K562 (cell line): Measurements from ENCODE around the gene OCIAD1. TPM values are rescaled to one million over a fixed set of nuclear protein-coding genes. Genes with fewer than 3 reads are reported as not detected.

Source experiments
- ATAC-seq: fragments of 200-7000 bp; cut with Tn5 transposase; 3 replicates; pipeline ENCODE4 v1.9.1; 2020; ENCODE audit warnings: moderate library complexity
- BruUV-seq: library from RNA; stranded (reverse); fragments of 400-500 nt; replicated peaks from 2 replicates; lab custom pipeline; 2021; lab: Mats Ljungman, UMichigan
- CTCF ChIA-PET: fragments of 300-600 bp; formaldehyde crosslinking; extraction: SDS; loops from one replicate; lab custom pipeline; 2021; ENCODE audit warnings: low intra/inter-chr PET ratio; lab: Yijun Ruan, JAX
- POLR2A ChIA-PET: fragments of 300-600, 350-650 bp; sonication (Branson Sonifier 250); formaldehyde crosslinking; extraction: SDS; loops from one replicate; lab custom pipeline; 2021; ENCODE audit warnings: antibody characterized with exemption, inconsistent platforms; lab: Yijun Ruan, JAX
- DNase-seq, 4 experiments: peaks; one replicate each; pipeline versions ENCODE4 v3.0.0 to v3.0.0-alpha.2; 2011 to 2018; ENCODE audit warnings: low spot score in 3 of 4, mixed read lengths in 3 of 4; ENCODE audit errors: extremely low read depth in 1 of 4
- FAIRE-seq: peaks from 2 replicates; lab custom pipeline; 2011; peaks lifted over from hg19 to GRCh38; lab: Jason Lieb, UNC
- H2AFZ ChIP-seq: 2 replicates; pipeline ENCODE4 v1.6.0; 2011; ENCODE audit warnings: low read depth, low read length, control low read depth, inconsistent platforms
- H3K27ac ChIP-seq: fragments of 200-600 bp; 3 replicates; pipeline ENCODE4 v1.8.0; 2011; ENCODE audit warnings: low read depth, mild to moderate bottlenecking, control low read depth, inconsistent platforms, low read length, moderate library complexity, mixed read lengths; ENCODE audit errors: extremely low read depth
- H3K27me3 ChIP-seq, 2 experiments: fragments of 300-600 bp in 1 of 2; 2 replicates in 1 of 2; 3 replicates in 1 of 2; pipeline versions ENCODE4 v1.6.0 to v1.8.0; 2011; ENCODE audit warnings: inconsistent platforms in 2 of 2, low read length in 2 of 2, mild to moderate bottlenecking in 1 of 2, mixed read lengths in 1 of 2, moderate library complexity in 1 of 2; ENCODE audit not compliant: control insufficient read depth in 2 of 2, insufficient read depth in 2 of 2
- H3K36me3 ChIP-seq: fragments of 300-600 bp; 3 replicates; pipeline ENCODE4 v1.8.0; 2011; ENCODE audit warnings: mild to moderate bottlenecking, low read length, inconsistent platforms; ENCODE audit not compliant: control insufficient read depth, insufficient read depth
- H3K4me1 ChIP-seq, 2 experiments: fragments of 200-600 bp in 1 of 2; replicated peaks in 1 of 2; 2 replicates in 1 of 2; 3 replicates in 1 of 2; pipeline versions ENCODE4 v1.5.1 to v1.8.0; 2011; ENCODE audit warnings: inconsistent platforms in 2 of 2, low read length in 2 of 2, mild to moderate bottlenecking in 1 of 2, mixed read lengths in 1 of 2, moderate library complexity in 1 of 2; ENCODE audit not compliant: control insufficient read depth in 2 of 2, insufficient read depth in 2 of 2
- H3K4me2 ChIP-seq: 2 replicates; pipeline ENCODE4 v1.6.1; 2011; ENCODE audit warnings: low read length, control low read depth, inconsistent platforms, mixed read lengths; ENCODE audit not compliant: insufficient read depth
- H3K4me3 ChIP-seq: fragments of 200-600 bp; sonication (generic), shearing (Covaris generic); 2 replicates; pipeline ENCODE4 v1.5.1; 2016; ENCODE audit warnings: control low read depth, inconsistent platforms
- H3K79me2 ChIP-seq: fragments of 200-600 bp; 3 replicates; pipeline ENCODE4 v1.8.0; 2011; ENCODE audit warnings: low read length, inconsistent platforms; ENCODE audit not compliant: control insufficient read depth, insufficient read depth
- H3K9ac ChIP-seq, 2 experiments: 2 replicates each; pipeline versions ENCODE4 v1.6.0 to v1.6.1; 2011; ENCODE audit warnings: low read depth in 2 of 2, low read length in 2 of 2, control low read depth in 1 of 2, inconsistent platforms in 1 of 2, mild to moderate bottlenecking in 1 of 2, mixed read lengths in 1 of 2; ENCODE audit not compliant: insufficient read depth in 1 of 2
- H3K9me1 ChIP-seq: one replicate; pipeline ENCODE4 v1.6.0; 2011; ENCODE audit warnings: inconsistent platforms, mild to moderate bottlenecking, low read length, moderate library complexity; ENCODE audit not compliant: control insufficient read depth, insufficient read depth
- H3K9me3 ChIP-seq: replicated peaks from 2 replicates; pipeline ENCODE4 v1.5.1; 2011; ENCODE audit warnings: low read depth, low read length, inconsistent platforms; ENCODE audit not compliant: control insufficient read depth, insufficient read depth
- H4K20me1 ChIP-seq: replicated peaks from 2 replicates; pipeline ENCODE4 v1.6.1; 2011; ENCODE audit warnings: low read length, inconsistent platforms, mixed read lengths; ENCODE audit not compliant: control insufficient read depth, insufficient read depth
- CREBBP ChIP-seq: IDR thresholded peaks from one replicate; pipeline ENCODE4 v1.6.1; 2012; ENCODE audit warnings: low read depth, mild to moderate bottlenecking, control low read depth, inconsistent platforms, low read length
- HMGXB4 ChIP-seq: sonication (generic); formaldehyde crosslinking; IDR thresholded peaks from 2 replicates; pipeline ENCODE4 v1.8.1; 2023; ENCODE audit warnings: mild to moderate bottlenecking, missing genetic modification reagents
- KLF1 ChIP-seq: fragments of 450-650 bp; IDR thresholded peaks from 2 replicates; pipeline ENCODE4 v1.6.1; 2016; ENCODE audit warnings: missing genetic modification characterization, missing compliant biosample characterization
- MAFF ChIP-seq: IDR thresholded peaks from 2 replicates; pipeline ENCODE4 v1.6.1; 2012; ENCODE audit warnings: low read length, improper control_type of control experiment
- NEUROD1 ChIP-seq: fragments of 150-350 bp; IDR thresholded peaks from 2 replicates; pipeline ENCODE4 v1.6.1; 2014; ENCODE audit warnings: borderline replicate concordance, low read length, low read depth; ENCODE audit not compliant: partially characterized antibody
- NUFIP1 ChIP-seq: fragments of 450-650 bp; IDR thresholded peaks from 2 replicates; pipeline ENCODE4 v1.6.1; 2018; ENCODE audit not compliant: partially characterized antibody
- POLR2A ChIP-seq: fragments of 450-650 bp; conservative IDR thresholded peaks from 2 replicates; pipeline ENCODE4 v1.6.1; 2016
- SIN3A ChIP-seq, 2 experiments: fragments of 150-350 bp in 1 of 2; IDR thresholded peaks; 2 replicates each; pipeline ENCODE4 v1.6.1; 2011 to 2016; ENCODE audit warnings: borderline replicate concordance in 2 of 2, low read depth in 2 of 2, low read length in 2 of 2, mild to moderate bottlenecking in 2 of 2, moderate library complexity in 2 of 2; ENCODE audit not compliant: control insufficient read depth in 1 of 2
- SRF ChIP-seq, 2 experiments: fragments of 250-450, 450-650 bp in 1 of 2; sonication (Bioruptor Pico) in 1 of 2; sonication (generic) in 1 of 2; formaldehyde crosslinking; IDR thresholded peaks; 2 replicates each; pipeline versions ENCODE4 v1.5.0 to v1.5.1; 2020 to 2022; ENCODE audit warnings: mild to moderate bottlenecking in 1 of 2, missing genetic modification reagents in 1 of 2
- THRAP3 ChIP-seq: fragments of 450-650 bp; IDR thresholded peaks from 2 replicates; pipeline ENCODE4 v1.6.1; 2016; ENCODE audit warnings: mild to moderate bottlenecking, inconsistent platforms, borderline replicate concordance
- USF2 ChIP-seq: sonication (generic); formaldehyde crosslinking; IDR thresholded peaks from 2 replicates; pipeline ENCODE4 v1.5.0; 2020; ENCODE audit warnings: missing genetic modification reagents
- ZNF224 ChIP-seq: sonication (generic); formaldehyde crosslinking; IDR thresholded peaks from 2 replicates; pipeline ENCODE4 v1.8.0; 2022; ENCODE audit warnings: mild to moderate bottlenecking, missing genetic modification reagents
- ZNF561 ChIP-seq: fragments of 450-650 bp; formaldehyde crosslinking; conservative IDR thresholded peaks from 2 replicates; pipeline ENCODE4 v1.4.0; 2020; ENCODE audit warnings: mild to moderate bottlenecking, moderate library complexity
- WGBS: fragments of 100-300 bp; shearing (Covaris generic); methylation state at CpG from one replicate; pipeline ENCODE4 v1.1.6; 2016; ENCODE audit warnings: low coverage, mixed read lengths; ENCODE audit not compliant: insufficient coverage; ENCODE audit errors: missing lambda C conversion rate; 5-methylcytosine and 5-hydroxymethylcytosine counted together
- in situ Hi-C: fragments of 300-500 bp; cut with MboI; formaldehyde crosslinking; loops from 4 replicates; pipeline ENCODE4 v1.15.0; 2018; ENCODE audit warnings: inconsistent platforms, mixed read lengths
- intact Hi-C: fragments of 100-400 bp; cut with micrococcal nuclease; formaldehyde crosslinking; loops from 2 replicates; pipeline ENCODE4 v1.14.2; 2022
- polyA plus RNA-seq, 8 experiments: library from polyadenylated mRNA; depleted of rRNA in 4 of 8; stranded (reverse) in 5 of 8; unstranded in 3 of 8; fragments of >200 nt; fragmentation: Nextera tagmentation in 2 of 8; fragmentation: Illumina TruSeq in 1 of 8; extraction: Ambion mirVana in 2 of 8; extraction: Trizol in 1 of 8; gene quantifications; 2 replicates each; pipeline versions ENCODE4 v1.2.1 to v1.2.3, GENCODE V29; 2011 to 2014; ENCODE audit warnings: inconsistent platforms in 1 of 8, missing spikeins in 1 of 8
- total RNA-seq, 7 experiments: library from RNA; depleted of rRNA in 6 of 7; stranded (reverse); fragments of >200 nt in 6 of 7; fragmentation: Illumina TruSeq in 2 of 7; extraction: Trizol in 2 of 7; gene quantifications; 2 replicates each; pipeline versions ENCODE4 v1.2.1 to v1.2.3, GENCODE V29; 2011 to 2021; ENCODE audit warnings: low replicate concordance in 1 of 7

The OCIAD1 gene
- total and polyA plus RNA-seq, 9 of the 15 experiments (the other 6 are each of a cell fraction or from before 2014, with no cell fraction given): 99.0 to 358 (median 196) TPM

- no TSS peak for BruUV-seq
- no peak for DNase-seq
- Histone ChIP-seq H3K9me1 (no peaks in the 10 kb centered on the region), H3K4me3 (no peak overlapping the region), H3K9me3 (no peaks in the 10 kb centered on the region), H3K4me2 (no peak overlapping the region), H4K20me1 (no peaks in the 10 kb centered on the region), H3K9ac (no peak overlapping the region), H3K79me2 (peaks cover 44% of the 10 kb centered on the region), H3K36me3 (peaks cover 92% of the 10 kb centered on the region), H2AFZ (no peak overlapping the region), H3K4me1 (no peaks in the 10 kb centered on the region), H3K27me3 (no peaks in the 10 kb centered on the region), H3K27ac (no peak overlapping the region)
- ATAC-seq: no peak
- 92% methylated on average over 9 of the region's 9 CpGs for WGBS
- POLR2A ChIA-PET: no interaction called here
- intact Hi-C loops: no loop called here
- in situ Hi-C loops: no loop called here
- no peak for FAIRE-seq
- no peak for TF ChIP-seq NEUROD1
- TF ChIP-seq POLR2A: 0 out of 2 replicates have a peak, but pooled peaks have one; percentile 15
- CTCF ChIA-PET: no interaction called here
Measured at GRCh38 chr4:48841045-48841827, 10.3 kb downstream of the OCIAD1 start.

- H4K20me1 ChIP-seq: no peaks in the 10 kb centered on the region
- H3K27ac ChIP-seq: no peak overlapping the region
- ChIA-PET CTCF (no interaction called here), POLR2A (interaction anchor here (1.1 kb wide), 1 partner anchor 12 kb away, joined by 3 read pairs; no protein-coding TSS in a partner anchor)
- ATAC-seq (no peak; the same call in 2 of the 3 replicates), DNase-seq (no peak), FAIRE-seq (no peak)
- H3K4me2 ChIP-seq: no peak overlapping the region
- no peaks in the 10 kb centered on the region for H3K9me3 ChIP-seq
- intact Hi-C loops (no loop called here), in situ Hi-C loops (no loop called here)
- H3K36me3 ChIP-seq: peaks cover 87% of the 10 kb centered on the region
- H3K27me3 ChIP-seq: no peaks in the 10 kb centered on the region
- BruUV-seq: no TSS peak
- TF ChIP-seq THRAP3 (no peak), USF2 (CRISPR knock-in tag) (no peak), ZNF561 (CRISPR knock-in tag) (no peak), CREBBP (no peak), ZNF224 (no peak), KLF1 (tag) (no peak), HMGXB4 (CRISPR knock-in tag) (no peak), SIN3A (IDR thresholded peaks at IDR 0.05; ENCODE audit: borderline replicate concordance in 2 of 2, control insufficient read depth in 1 of 2, low read depth in 2 of 2, low read length in 2 of 2) (no peak), SRF (CRISPR knock-in tag; IDR thresholded peaks at IDR 0.05) (no peak), MAFF (no peak), NUFIP1 (no peak)
- 89% methylated on average over 2 of the region's 2 CpGs for WGBS
- H3K9me1 ChIP-seq: no peaks in the 10 kb centered on the region
- H3K79me2 ChIP-seq: peaks cover 35% of the 10 kb centered on the region
- H2AFZ ChIP-seq: no peak overlapping the region
- H3K4me3 ChIP-seq: no peak overlapping the region
- no peak overlapping the region for H3K9ac ChIP-seq
- H3K4me1 ChIP-seq: no peaks in the 10 kb centered on the region
Measured at GRCh38 chr4:48844843-48845242, 14.0 kb downstream of the OCIAD1 start.
